Retinal pigment epithelial cell (primary cell): ENCODE data around the gene HPGDS.
"Not testable (repeated sequence)": the region's sequence is repeated elsewhere in the genome, so short reads cannot be mapped to it uniquely, and the experiment has no call there.

ENCODE experiments used
- DNase-seq: peaks from one replicate; pipeline ENCODE4 v3.0.0-alpha.2; 2010; ENCODE audit warnings: low read depth
- H3K4me3 ChIP-seq: 2 replicates; pipeline ENCODE4 v1.5.1; 2011; ENCODE audit warnings: mild to moderate bottlenecking, low read length, control low read depth, moderate library complexity
- TF ChIP-seq, protein P1 (sequence below): conservative IDR thresholded peaks from 2 replicates; pipeline ENCODE4 v1.5.1; 2011; ENCODE audit warnings: low read depth, low read length, control low read depth, inconsistent platforms

HPGDS gene

DNA sequence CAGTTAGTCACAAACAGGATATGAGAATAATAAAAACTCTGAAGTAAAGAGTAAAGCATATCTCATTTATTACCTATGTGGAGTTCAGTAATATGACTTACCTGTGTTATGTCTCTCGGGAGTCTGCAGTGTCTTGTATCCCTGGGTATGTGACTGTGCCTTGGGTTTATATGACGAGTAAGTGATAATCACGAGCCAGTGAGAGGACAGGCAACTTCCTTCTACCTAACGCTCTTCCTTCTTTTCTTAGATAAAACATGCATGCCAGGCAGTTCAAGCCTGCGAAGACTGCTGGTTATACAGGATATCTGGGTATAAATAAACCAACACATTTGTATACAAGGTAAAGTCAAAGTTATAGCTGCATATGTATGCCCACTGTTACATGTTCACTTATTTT is at the start of gene HPGDS:
Gene HPGDS, minus strand, starts transcription at position 143 of the 400 bp plus-strand sequence. CDS start 8,207 bp downstream, outside the sequence.
- H3K4me3 ChIP-seq = no peak within 1 kb of the TSS
- DNase-seq = no peak
- TF ChIP-seq, protein P1, sequence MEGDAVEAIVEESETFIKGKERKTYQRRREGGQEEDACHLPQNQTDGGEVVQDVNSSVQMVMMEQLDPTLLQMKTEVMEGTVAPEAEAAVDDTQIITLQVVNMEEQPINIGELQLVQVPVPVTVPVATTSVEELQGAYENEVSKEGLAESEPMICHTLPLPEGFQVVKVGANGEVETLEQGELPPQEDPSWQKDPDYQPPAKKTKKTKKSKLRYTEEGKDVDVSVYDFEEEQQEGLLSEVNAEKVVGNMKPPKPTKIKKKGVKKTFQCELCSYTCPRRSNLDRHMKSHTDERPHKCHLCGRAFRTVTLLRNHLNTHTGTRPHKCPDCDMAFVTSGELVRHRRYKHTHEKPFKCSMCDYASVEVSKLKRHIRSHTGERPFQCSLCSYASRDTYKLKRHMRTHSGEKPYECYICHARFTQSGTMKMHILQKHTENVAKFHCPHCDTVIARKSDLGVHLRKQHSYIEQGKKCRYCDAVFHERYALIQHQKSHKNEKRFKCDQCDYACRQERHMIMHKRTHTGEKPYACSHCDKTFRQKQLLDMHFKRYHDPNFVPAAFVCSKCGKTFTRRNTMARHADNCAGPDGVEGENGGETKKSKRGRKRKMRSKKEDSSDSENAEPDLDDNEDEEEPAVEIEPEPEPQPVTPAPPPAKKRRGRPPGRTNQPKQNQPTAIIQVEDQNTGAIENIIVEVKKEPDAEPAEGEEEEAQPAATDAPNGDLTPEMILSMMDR = no peak

DNA sequence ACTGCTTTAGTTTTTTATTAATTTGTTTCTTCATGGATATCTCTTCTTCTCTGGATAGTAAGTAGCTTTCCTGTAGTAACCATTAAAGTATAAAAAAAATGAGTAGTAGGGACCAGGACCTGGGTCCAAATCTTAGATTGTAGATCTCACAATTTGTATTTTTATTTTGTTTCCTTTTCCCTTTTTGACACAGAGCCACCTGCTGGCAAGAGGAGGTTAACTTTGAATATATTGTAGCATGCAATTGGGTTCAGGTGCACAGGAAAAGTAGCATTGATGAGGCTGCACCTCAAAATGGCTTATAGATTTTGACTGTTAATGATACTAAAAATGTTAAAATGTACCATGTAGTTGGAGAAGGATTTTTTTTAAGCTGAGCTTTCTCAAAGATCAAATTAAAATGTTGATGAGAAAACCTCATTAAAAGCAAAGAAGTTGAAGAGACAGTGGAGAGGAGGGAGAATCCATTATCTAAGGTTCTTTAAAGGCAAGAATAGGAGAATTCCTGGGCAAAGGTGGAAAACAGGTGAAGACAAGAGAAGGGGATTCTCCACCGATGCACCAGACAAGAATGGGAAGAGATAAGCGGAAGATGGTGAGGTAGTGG is 48.3 kb upstream of the HPGDS start:
- TF ChIP-seq, protein P1 = peak; percentile 68
- H3K4me3 ChIP-seq = no peak overlapping the region
- DNase-seq = no peak

DNA sequence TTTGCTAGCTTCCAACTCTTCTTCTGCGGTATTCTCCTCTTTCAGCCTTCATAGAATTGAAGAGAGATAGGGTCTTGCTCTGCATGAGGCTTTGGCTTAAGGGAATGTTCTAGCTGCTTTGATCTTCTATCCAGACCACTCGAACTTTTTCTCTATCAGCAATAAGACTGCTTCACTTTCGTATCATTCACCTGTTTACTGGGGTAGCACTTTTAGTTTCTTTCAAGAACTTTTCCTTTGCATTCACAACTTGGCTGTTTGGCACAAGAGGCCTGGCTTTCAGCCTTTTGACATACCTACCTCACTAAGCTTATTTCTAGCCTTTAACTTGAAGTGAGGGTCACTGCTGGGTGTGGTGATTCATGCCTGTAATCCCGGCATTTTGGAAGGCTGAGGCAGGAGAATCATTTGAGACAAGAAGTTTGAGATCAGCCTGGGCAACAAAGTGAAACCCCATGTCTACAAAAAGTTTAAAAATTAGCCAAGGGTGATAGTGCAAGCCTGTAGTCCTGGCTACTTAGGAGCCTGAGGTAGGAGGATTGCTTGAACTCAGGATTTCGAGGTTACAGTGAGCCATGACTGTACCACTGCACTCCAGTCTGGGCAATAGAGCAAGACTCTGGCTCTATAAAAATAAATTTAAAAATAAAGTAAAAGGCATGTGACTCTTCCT is 47.1 kb upstream of the HPGDS start:
- TF ChIP-seq, protein P1 = no peak
- DNase-seq = no peak
- H3K4me3 ChIP-seq = no peak overlapping the region

DNA sequence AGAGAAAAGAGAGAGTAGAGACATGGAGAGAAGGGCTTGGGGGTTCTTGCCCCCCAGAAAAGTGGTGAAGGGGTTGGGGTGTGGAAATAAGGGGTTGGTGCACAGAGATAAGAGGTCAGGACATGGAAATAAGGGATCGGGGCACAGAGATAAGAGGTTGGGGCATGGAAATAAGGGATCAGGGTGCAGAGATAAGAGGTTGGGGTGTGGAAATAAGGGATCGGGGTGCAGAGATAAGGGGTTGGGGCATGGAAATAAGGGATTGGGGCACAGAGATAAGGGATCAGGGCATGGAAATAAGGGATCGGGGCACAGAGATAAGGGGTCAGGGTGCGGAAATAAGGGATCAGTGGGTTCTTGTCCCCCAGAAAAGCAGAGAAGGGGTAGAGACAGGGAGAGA is 45.3 kb upstream of the HPGDS start:
- not testable (repeated sequence) for DNase-seq

DNA sequence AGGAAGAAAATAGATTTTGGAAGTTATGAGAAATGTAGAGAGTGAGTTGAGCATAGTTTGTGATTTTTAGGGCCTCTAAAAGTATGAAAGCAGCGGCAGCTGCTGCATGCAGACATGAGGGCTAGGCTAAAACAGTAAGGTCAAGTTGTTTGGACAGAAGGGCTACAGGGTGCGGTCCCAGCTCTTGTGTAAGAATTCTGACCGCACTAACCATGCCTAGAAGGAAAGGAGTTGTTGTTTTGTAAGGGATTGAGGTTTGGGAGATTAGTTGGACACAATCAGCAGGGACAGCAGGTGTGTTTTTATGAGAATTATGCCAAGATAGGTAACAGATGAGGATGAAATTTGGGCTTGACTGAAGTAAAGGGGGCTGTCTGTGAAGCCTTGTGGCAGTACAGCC is 42.8 kb upstream of the HPGDS start:
- not testable (repeated sequence) for DNase-seq, H3K4me3 ChIP-seq

More for the DNA sequence above, 45.3 kb upstream of the HPGDS start:
- not testable (repeated sequence) for H3K4me3 ChIP-seq

DNA sequence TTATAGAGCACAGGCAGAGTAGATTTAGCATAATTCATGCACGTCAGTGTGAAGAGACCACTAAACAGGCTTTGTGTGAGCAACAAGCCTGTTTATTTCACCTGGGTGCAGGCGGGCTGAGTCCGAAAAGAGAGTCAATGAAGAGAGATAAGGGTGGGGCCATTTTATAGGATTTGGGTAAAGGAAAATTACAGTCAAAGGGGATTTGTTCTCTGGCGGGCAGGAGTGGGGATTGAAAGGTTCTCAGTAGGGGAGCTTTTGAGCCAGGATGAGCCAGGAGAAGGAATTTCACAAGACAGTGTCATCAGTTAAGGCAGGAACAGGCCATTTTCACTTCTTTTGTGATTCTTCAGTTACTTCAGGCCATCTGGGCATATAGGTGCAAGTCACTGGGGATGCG is 40.3 kb upstream of the HPGDS start:
- H3K4me3 ChIP-seq, DNase-seq: not testable (repeated sequence)

GRCh38 chr4:94378047-94378446 is 35.4 kb upstream of the HPGDS start:
- TF ChIP-seq, protein P1 = no peak
- DNase-seq = no peak
- H3K4me3 ChIP-seq = no peak overlapping the region

DNA sequence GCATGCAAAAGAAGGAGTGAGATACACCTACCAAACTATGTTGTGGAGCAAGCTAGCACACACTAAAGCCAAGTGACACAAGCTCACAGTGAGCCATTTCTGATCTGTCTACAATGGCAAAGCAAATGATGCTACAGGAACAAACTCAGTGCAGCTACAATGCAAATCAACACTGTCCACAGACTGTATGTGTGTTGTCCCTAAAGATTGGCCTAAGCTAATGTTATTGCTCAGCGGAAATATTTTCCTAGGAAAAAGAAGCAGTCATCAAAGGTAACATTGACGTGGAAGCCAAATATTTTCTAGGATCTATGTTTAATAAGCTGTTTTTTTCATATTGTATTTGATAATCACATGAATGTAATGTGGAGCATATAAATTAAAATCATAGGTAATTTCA is 34.7 kb upstream of the HPGDS start:
- TF ChIP-seq, protein P1 = no peak
- no peak overlapping the region for H3K4me3 ChIP-seq
- DNase-seq = no peak
